ENCODE measurements around the gene PLEKHN1.

DNA sequence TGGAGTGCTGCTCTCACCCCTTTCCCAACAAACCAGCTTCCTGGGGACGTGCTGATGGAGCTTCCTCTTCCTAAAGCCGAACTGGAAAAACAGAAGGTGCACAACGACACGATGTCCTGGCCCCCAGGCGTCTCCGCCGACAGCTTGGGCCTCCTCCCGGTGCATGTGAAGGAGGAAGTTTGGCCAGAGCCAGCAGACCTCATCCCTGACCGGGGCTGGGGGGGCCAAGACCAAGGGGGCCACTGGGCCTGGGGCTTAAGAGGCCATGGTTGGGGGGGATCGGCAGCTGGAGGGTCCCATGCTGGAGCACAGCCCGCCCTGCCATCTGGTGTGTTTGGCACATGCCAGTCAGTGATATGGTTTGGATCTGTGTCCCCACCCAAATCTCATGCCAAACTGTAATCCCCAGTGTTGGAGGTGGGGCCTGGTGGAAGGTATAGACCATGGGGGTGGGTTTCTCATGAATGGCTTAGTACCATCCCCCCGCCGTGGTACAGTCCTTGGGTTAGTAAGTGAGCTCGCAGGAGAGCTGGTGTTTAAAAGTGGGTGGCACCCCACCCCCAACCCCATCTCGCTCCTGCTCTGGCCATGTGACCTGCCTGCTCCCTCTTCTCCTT lies 27.2 kb downstream of the PLEKHN1 start:
- TF ChIP-seq CTCF (IDR thresholded peaks at IDR 0.05; ENCODE audit: low read depth, low read length) (no peak), EZH2phosphoT487 (IDR thresholded peaks at IDR 0.05; ENCODE audit: low read depth) (no peak)

Measured in OCI-LY3 (cell line).